HG03175 (cell line): Measurements from ENCODE around the gene SUGCT.
"Not testable (repeated sequence)": the region's sequence is repeated elsewhere in the genome, so short reads cannot be mapped to it uniquely, and the experiment has no call there.

Experiments
- ATAC-seq: cut with Tn5 transposase; IDR thresholded peaks from one replicate; pipeline ENCODE4 v1.9.1; 2021; ENCODE audit warnings: mild to moderate bottlenecking, moderate library complexity; ENCODE audit not compliant: unreplicated experiment

The SUGCT gene

GRCh38 chr7:40244226-40244625, 109.4 kb downstream of the SUGCT start:
- ATAC-seq = no peak

- no peak for ATAC-seq
These were observed 113.9 kb downstream of the SUGCT start for GRCh38 chr7:40248681-40249080.

GRCh38 chr7:40253444-40253843, 118.6 kb downstream of the SUGCT start:
- not testable (repeated sequence) for ATAC-seq

GRCh38 chr7:40263752-40264390, 129.1 kb downstream of the SUGCT start:
- no peak for ATAC-seq

- ATAC-seq = no peak
These were observed 132.8 kb downstream of the SUGCT start for GRCh38 chr7:40267583-40267982.

- not testable (repeated sequence) for ATAC-seq
These were observed 134.0 kb downstream of the SUGCT start for GRCh38 chr7:40268810-40269209.

- ATAC-seq = no peak
These were observed 141.3 kb downstream of the SUGCT start for GRCh38 chr7:40276061-40276460.

- no peak for ATAC-seq
These were observed 145.2 kb downstream of the SUGCT start for GRCh38 chr7:40279991-40280390.

- ATAC-seq = no peak
These were observed 148.1 kb downstream of the SUGCT start for GRCh38 chr7:40282858-40283257.

GRCh38 chr7:40283391-40283790, 148.6 kb downstream of the SUGCT start:
- no peak for ATAC-seq

GRCh38 chr7:40288827-40289226, 154.0 kb downstream of the SUGCT start:
- ATAC-seq = peak; percentile 69

- ATAC-seq = no peak
These were observed 163.0 kb downstream of the SUGCT start for GRCh38 chr7:40297741-40298311.

GRCh38 chr7:40298421-40298820, 163.6 kb downstream of the SUGCT start:
- no peak for ATAC-seq

GRCh38 chr7:40299097-40299496, 164.3 kb downstream of the SUGCT start:
- peak; percentile 72 for ATAC-seq

GRCh38 chr7:40300146-40300670, 165.4 kb downstream of the SUGCT start:
- ATAC-seq = no peak

- ATAC-seq = no peak
These were observed 166.8 kb downstream of the SUGCT start for GRCh38 chr7:40301486-40302068.

GRCh38 chr7:40303996-40304395, 169.2 kb downstream of the SUGCT start:
- ATAC-seq = no peak

GRCh38 chr7:40305229-40305628, 170.4 kb downstream of the SUGCT start:
- no peak for ATAC-seq

GRCh38 chr7:40306025-40306424, 171.2 kb downstream of the SUGCT start:
- ATAC-seq = no peak

GRCh38 chr7:40306596-40306995, 171.8 kb downstream of the SUGCT start:
- ATAC-seq = no peak

GRCh38 chr7:40310258-40310657, 175.5 kb downstream of the SUGCT start:
- ATAC-seq = no peak

- peak; percentile 100 for ATAC-seq
These were observed 176.5 kb downstream of the SUGCT start for GRCh38 chr7:40311307-40311706.
